Measurements from ENCODE around the gene PALM.

The PALM gene

DNA sequence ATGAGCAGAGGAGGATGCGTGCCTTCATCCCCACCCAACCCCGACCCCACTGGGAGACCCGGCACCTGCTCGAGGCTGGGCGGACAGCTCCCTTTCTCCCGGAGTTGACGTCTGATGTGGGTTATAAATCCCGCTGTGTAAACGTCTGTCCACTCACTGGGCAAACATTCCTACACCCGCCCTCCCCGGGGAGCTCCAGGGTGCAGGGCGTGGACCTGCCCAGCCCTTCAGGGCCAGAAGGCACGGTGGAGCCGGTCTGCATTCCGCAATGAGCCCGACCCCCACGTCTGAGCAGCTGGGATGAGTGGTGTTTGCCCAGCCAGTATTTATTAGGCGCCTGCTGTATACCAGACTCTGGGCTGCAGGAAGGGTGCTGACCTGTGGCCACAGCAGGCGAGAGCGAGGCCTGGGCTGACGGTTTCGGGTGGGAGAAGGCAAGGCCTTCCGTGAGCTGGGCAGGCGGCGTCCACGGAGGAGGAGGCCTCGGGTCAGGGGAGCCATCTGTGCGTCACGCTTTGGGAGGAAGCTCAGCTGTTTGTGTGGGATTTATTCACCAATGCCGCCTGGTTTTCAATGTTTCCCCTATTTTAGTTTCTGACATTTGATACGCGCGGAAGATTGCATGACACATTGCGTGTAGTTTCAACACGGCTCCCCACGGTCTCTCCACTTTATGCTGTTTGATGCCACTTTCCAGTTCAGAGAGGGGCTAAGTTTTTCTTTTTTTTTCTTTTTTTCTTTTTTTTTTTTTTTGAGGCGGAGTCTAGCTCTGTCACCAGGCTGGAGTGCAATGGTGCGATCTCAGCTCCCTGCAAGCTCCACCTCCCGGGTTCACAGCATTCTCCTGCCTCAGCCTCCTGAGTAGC lies 44.1 kb downstream of the PALM start:
- DNase-seq (ENCODE audit: low read depth), result no peak

DNA sequence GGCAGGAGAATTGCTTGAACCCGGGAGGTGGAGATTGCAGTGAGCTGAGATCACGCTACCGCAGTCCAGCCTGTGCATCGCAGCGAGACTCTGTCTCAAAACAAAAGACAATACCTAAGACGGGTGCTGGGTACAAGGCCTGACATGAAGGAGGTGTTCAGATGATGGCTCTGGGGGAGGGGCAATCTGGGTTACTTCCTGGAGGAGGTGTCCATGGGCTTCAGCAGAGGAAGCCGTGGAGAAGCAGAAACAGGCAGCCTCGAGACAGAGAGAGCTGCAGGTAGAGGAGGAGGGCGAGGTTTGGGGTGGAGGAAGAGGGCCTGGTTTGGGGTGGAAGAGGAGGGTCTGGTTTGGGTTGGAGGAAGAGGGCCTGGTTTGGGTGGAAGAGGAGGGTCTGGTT lies 45.8 kb downstream of the PALM start:
- no peak for DNase-seq (ENCODE audit: low read depth)

DNA sequence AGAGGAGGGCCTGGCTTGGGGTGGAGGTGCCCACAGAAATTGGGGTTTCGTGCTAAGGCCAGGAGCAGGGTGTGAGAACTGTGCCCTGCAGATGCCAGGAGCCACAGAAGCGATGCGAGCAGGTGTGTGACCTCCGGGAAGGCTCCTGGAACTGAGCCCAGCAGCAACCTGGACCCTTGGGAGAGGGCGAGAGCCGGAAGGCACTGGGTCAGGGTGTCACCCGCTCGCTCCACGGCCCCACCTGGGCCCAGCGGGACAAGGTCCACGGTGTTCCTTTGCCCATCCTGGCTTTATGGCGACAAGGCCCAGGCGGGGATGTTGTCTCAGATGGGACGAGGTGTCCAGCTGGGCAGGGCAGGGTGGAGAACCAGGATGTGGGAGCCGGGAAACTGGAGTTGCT lies 46.3 kb downstream of the PALM start:
- DNase-seq (ENCODE audit: low read depth), result no peak

DNA sequence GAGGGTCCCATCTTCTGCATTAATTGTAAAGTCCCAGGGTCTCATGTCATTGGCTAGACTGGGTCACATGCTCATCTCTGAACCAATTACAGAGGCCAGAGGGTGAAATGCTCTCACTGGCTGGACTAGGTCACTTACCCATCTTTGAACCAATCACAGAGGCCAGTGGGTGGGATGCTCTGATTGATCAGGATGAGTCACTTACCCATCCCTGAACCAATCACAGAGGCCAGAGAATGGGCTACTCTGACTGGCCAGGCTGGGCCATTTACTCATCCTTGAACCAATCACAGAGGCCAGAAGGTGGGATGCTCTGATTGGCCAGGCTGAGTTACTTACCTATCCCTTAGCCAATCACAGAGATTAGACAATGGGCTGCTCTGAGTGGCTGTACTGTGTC lies 47.5 kb downstream of the PALM start:
- no peak for DNase-seq (ENCODE audit: low read depth)

DNA sequence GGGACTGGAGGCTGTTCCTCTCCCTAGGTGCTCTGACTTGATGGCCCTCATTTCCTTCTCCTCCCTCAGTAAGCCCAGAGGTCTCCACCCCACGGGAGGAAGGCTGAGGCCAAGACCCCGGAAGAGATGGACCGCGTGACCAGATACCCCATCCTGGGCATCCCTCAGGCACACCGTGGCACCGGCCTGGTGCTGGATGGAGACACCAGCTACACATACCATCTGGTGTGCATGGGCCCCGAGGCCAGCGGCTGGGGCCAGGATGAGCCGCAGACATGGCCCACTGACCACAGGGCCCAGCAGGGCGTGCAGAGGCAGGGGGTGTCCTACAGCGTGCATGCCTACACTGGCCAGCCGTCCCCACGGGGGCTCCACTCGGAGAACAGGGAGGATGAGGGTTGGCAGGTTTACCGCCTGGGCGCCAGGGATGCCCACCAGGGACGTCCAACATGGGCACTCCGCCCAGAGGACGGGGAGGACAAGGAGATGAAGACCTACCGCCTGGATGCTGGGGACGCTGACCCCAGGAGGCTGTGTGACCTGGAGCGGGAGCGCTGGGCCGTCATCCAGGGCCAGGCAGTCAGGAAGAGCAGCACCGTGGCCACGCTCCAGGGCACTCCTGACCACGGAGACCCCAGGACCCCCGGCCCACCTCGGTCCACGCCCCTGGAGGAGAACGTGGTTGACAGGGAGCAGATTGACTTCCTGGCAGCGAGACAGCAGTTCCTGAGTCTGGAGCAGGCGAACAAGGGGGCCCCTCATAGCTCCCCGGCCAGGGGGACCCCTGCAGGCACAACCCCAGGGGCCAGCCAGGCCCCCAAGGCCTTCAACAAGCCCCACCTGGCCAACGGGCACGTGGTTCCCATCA lies 48.3 kb downstream of the PALM start:
- DNase-seq (ENCODE audit: low read depth), result no peak

- DNase-seq (ENCODE audit: low read depth), result no peak
Measured at GRCh38 chr19:757811-758668, 49.3 kb downstream of the PALM start.

DNA sequence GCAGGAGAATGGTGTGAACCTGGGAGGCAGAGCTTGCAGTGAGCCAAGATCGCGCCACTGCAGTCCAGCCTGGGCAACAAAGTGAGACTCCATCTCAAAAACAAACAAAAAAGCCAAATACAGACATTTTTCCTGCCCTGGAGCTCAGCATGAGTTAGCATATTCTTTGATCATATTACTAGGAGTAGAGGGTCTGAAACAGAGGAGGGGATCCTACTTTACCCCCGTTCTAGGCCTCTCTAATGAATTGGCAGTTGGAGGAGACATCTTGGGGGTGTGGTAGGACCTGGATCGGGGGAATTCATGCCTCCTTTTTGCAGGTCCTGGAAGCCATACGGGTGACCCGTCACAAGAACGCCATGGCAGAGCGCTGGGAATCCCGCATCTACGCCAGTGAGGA lies 54.4 kb downstream of the PALM start:
- DNase-seq (ENCODE audit: low read depth), result no peak

DNA sequence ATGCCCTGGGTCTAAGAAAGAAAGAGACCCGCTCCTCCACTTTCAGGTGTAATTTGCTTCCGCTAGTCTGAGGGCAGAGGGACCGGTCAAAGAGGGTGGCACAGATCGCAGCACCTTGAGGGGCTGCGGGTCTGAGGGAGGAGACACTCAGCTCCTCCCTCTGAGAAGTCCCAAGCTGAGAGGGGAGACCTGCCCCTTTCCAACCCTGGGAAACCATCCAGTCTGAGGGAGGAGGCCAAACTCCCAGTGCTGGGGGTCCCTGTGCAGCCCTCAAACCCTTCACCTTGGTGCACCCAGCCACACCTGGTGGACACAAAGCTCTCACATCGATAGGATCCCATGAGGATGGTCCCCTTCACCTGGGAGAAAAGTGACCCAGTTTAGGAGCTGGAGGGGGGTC lies 55.1 kb downstream of the PALM start:
- no peak for DNase-seq (ENCODE audit: low read depth)

DNA sequence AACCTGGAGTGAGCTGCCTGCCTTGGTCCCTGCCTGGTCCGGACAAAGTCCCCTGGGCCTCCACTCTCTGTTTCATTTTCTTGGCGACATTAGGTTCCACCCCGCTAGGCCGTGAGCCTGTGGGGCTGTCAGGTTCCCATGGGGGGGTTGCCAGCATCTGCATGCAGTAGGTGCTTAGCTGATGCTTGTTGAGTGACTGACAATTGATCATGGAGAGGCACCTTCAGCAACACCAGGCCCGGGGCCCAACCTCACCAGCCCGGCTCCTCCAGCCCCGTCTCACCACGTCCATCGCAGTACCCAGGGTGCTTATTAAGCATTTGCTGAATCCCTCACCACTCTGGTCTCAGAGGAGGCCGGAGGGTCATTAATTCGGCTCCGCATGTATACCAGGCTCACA lies 55.6 kb downstream of the PALM start:
- no peak for DNase-seq (ENCODE audit: low read depth)

DNA sequence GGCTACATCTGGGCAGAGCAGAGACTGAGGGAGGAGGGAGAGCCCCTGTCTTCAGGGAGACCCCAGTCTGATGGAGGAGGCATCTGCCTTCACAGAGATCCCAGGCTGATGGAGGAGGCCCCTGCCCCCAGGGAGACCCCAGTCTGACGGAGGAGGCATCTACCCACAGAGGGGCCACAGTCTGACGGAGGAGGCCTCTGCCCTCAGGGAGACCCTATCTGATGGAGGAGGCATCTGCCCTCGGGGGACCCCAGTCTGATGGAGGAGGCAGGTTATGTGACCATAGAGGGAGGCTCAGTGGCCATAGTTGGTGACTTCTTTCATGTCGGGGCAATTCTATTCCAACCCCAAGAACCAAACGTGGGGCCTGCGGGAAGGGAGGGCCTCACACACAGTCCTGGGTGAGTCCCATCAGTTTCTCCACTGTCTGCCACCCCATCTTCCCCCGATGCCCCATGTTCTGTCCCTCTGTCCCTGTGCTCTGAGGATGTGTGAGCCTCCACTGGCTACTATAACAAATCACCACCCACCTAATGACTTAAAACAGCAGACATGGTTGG lies 56.5 kb downstream of the PALM start:
- DNase-seq (ENCODE audit: low read depth), result no peak

- no peak for DNase-seq (ENCODE audit: low read depth)
Measured at GRCh38 chr19:768424-768823, 59.7 kb downstream of the PALM start.

DNA sequence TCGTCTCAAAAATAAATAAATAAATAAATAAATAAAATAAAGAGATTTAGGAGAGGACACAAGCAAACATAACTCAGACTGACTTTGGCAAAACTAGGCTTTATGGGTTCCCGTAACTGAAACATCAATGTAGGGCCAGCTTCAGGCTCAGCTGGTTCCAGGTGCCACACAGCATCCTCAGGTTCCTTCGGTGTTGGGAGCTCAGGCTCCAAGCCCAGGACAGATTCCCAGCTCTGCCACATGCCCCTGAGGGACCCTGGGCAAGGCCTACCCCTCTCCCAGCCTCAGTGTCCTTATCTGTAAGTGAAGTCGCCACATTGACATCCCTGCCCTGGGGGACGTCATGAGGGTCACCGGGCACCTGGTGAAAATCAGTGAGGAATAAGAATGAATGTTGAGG lies 60.9 kb downstream of the PALM start:
- DNase-seq (ENCODE audit: low read depth), result no peak

GRCh38 chr19:771332-771785 lies 62.6 kb downstream of the PALM start:
- no peak for DNase-seq (ENCODE audit: low read depth)

GRCh38 chr19:772063-772462 lies 63.3 kb downstream of the PALM start:
- no peak for DNase-seq (ENCODE audit: low read depth)

DNA sequence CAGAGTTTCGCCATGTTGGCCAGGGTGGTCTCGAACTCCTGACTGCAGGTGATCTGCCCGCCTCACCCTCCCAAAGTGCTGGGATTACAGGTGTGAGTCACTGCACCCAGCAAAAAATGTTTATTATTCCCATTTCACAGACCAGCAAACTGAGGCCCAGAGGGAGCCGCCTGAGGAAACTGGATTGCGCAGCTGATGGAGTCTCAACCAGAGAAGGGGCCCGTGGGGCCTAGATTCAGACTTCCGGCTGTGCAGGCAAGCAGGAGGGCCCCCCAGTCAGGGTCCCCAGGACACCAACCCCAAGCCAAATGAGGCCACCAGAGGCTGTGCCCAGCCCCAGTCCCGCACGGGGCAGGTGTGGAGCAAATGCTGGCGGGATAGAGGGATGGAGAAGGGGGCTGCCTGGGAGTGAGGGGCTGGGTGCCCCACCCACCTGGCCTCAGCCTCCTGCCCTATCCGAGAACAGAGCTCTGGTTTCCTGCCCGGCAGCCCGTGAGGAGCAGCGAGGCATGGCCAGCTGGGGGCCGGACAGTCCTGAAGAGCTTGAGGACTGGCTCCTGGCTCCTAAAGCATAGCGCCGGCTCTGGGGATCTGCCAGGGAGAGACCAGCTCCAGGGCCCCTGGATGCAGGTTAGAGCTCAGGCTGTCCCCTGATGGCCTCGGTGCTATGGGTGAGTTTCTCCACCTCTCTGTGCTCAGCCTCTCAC lies 64.1 kb downstream of the PALM start:
- no peak for DNase-seq (ENCODE audit: low read depth)

- no peak for DNase-seq (ENCODE audit: low read depth)
Measured at GRCh38 chr19:776549-776948, 67.8 kb downstream of the PALM start.

DNA sequence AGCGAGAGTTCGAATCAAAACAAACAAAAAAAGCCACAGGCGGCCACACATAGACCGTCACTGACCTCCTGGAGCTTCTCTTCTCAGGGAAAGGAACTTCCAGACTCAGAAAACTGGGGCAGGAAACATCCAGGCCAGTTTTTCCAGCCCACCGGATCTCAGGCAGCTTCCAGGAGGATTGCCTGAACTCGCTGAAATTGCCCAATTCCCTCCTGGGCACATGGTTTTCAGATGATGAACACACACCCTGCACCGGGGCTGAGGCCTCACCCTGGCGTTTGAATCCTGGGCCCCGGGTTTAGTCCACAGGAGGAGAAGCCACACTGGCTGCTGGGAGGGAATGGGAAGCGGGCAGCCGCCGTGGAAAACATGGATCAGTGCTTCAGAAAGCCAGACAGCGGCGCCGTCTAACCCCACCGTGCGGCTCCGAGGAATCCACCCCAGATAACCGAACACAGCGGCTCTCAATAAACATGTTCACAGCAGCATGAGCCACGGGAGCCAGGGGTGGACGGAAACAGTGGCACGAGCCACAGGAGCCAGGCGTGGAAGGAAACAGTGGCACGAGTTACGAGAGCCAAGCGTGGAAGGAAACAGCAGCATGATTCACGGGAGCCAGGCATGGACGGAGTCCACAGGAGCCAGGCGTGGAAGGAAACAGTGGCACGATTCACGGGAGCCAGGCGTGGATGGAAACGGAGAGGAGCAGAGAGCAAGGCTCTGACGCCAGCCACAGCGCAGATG lies 70.3 kb downstream of the PALM start:
- peak; percentile 60 for DNase-seq (ENCODE audit: low read depth)

DNA sequence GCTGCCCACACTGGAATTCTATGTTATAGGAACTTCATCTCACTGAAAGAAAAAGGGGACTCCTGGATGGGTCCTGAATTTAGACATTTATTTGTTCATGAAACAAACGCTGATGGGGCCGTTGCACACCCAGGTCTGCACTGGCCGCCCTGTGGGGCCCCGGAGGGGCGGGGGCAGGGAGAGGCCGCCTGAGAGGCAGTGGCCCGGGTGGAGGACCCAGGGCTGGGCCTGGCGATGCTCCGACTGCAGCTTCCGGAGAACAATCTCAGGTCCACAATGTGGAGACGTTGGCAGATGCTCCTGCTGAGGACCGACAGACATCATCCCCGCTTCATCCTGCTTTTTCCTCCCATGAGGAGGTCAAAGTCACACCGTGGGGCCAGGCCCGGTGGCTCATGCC lies 72.2 kb downstream of the PALM start:
- DNase-seq (ENCODE audit: low read depth), result no peak

DNA sequence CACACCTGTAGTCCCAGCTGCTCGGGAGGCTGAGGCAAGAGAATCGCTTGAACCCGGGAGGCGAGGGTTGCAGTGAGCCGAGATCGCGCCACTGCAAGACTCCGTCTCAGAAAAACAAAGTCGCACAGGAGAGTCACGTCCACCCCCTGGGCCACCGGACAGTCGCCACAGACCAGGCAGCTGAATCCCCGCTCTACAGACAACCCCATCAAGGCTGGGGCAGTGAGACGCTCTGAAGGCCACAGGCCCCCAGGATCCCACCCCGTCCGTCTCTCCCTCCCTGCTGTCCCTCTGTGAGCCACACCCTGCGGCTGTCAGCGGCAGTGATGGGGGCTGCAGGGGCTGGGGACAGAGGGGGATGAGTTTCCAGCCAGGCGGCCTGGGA lies 73.1 kb downstream of the PALM start:
- DNase-seq (ENCODE audit: low read depth), result no peak

GRCh38 chr19:782185-782877 lies 73.6 kb downstream of the PALM start:
- no peak for DNase-seq (ENCODE audit: low read depth)

Measured in non-pigmented ciliary epithelial cell (primary cell).